ENCODE results near the gene TECPR2.

TECPR2 gene

DNA sequence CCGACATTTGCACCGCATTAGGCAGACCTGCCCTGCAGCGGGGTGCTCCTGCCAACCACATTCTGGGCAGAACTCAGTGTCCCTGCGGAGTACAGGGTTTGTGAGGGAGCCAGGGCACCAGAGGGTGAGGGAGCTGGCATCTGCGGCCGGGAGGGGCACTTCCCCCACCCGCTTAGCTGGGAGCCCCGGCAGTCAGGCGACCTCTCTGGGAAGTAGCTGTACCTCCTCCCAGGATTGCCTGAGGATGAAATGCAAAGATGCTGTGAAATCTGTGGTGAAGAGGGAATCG is 88.3 kb downstream of the TECPR2 start:
- H3F3A ChIP-seq (ENCODE audit: control insufficient read depth, insufficient read depth): no peaks in the 10 kb centered on the region
- TF ChIP-seq, protein P1, sequence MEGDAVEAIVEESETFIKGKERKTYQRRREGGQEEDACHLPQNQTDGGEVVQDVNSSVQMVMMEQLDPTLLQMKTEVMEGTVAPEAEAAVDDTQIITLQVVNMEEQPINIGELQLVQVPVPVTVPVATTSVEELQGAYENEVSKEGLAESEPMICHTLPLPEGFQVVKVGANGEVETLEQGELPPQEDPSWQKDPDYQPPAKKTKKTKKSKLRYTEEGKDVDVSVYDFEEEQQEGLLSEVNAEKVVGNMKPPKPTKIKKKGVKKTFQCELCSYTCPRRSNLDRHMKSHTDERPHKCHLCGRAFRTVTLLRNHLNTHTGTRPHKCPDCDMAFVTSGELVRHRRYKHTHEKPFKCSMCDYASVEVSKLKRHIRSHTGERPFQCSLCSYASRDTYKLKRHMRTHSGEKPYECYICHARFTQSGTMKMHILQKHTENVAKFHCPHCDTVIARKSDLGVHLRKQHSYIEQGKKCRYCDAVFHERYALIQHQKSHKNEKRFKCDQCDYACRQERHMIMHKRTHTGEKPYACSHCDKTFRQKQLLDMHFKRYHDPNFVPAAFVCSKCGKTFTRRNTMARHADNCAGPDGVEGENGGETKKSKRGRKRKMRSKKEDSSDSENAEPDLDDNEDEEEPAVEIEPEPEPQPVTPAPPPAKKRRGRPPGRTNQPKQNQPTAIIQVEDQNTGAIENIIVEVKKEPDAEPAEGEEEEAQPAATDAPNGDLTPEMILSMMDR (IDR thresholded peaks at IDR 0.05; ENCODE audit: low read depth, low read length, poor library complexity, severe bottlenecking): no peak
- TF ChIP-seq EZH2phosphoT487 (IDR thresholded peaks at IDR 0.05; ENCODE audit: borderline replicate concordance, low read length): no peak
- H3K27me3 ChIP-seq (ENCODE audit: control insufficient read depth, low read length): no peaks in the 10 kb centered on the region
- no peaks in the 10 kb centered on the region for H3K9me3 ChIP-seq (ENCODE audit: control insufficient read depth, insufficient read depth, low read length)
- H4K20me1 ChIP-seq (ENCODE audit: control insufficient read depth, insufficient read depth, low read depth, low read length): no peaks in the 10 kb centered on the region
- no peaks in the 10 kb centered on the region for H3K9me2 ChIP-seq (replicated peaks; ENCODE audit: control insufficient read depth, low read length)
- H3K4me2 ChIP-seq (ENCODE audit: low read length): no peak overlapping the region
- H3K27ac ChIP-seq (ENCODE audit: low read depth, low read length): no peak overlapping the region
- no peaks in the 10 kb centered on the region for H3K79me2 ChIP-seq (ENCODE audit: control insufficient read depth, low read length)
- no peaks in the 10 kb centered on the region for H3K4me1 ChIP-seq (ENCODE audit: control insufficient read depth, low read length)
- no peak overlapping the region for H3K4me3 ChIP-seq (ENCODE audit: low read length)
- H3K36me3 ChIP-seq (ENCODE audit: control insufficient read depth, low read length): peaks cover 12% of the 10 kb centered on the region

DNA sequence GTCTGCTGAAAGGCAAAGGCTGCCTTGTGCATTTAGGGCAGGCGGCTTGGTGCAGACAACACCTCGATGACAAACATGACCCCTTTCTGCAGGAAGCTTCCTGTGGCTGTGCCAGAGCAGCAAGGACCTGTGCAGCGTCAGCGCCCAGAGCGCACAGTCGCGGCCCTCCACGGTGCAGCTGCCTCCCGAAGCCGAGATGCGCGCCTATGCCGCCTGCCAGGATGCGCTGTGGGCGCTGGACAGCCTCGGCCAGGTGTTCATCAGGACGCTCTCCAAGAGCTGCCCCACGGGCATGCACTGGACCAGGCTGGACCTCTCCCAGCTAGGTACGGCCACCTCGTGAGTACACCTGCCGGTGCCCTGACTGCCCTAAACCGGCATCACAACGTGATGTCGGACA is 89.6 kb downstream of the TECPR2 start:
- Histone ChIP-seq H3K27ac (ENCODE audit: low read depth, low read length) (no peak overlapping the region), H3K4me1 (ENCODE audit: control insufficient read depth, low read length) (no peaks in the 10 kb centered on the region)

DNA sequence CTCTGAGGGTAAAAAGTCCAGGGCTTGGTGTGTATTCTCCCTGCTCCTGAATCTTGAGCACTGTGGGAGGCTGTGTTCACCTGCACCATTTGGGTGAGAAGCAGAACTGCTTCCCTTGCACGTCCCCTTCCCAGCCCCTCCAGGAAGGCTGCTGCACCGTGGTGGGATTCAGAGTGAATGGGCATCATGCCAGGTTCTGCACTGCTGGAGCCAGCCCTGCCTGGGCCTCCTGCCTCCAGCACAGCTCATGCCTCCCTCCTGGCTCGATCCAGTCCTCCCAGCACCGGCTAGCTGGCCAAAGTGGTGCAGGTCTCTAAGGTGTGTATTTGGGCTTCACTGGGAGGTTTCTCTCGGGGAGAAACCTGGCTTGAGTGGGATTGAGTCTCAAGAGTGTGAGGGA is 92.0 kb downstream of the TECPR2 start:
- H3K4me1 ChIP-seq (ENCODE audit: control insufficient read depth, low read length): no peaks in the 10 kb centered on the region
- H3K4me3 ChIP-seq (ENCODE audit: low read length): no peak overlapping the region
- H3K27me3 ChIP-seq (ENCODE audit: control insufficient read depth, low read length): no peaks in the 10 kb centered on the region
- H3K79me2 ChIP-seq (ENCODE audit: control insufficient read depth, low read length): no peaks in the 10 kb centered on the region
- H4K20me1 ChIP-seq (ENCODE audit: control insufficient read depth, insufficient read depth, low read depth, low read length): no peaks in the 10 kb centered on the region
- no peaks in the 10 kb centered on the region for H3F3A ChIP-seq (ENCODE audit: control insufficient read depth, insufficient read depth)
- no peaks in the 10 kb centered on the region for H3K9me2 ChIP-seq (replicated peaks; ENCODE audit: control insufficient read depth, low read length)
- no peak overlapping the region for H3K4me2 ChIP-seq (ENCODE audit: low read length)
- TF ChIP-seq EZH2phosphoT487 (IDR thresholded peaks at IDR 0.05; ENCODE audit: borderline replicate concordance, low read length): no peak
- TF ChIP-seq, protein P1 (IDR thresholded peaks at IDR 0.05; ENCODE audit: low read depth, low read length, poor library complexity, severe bottlenecking): no peak
- no peak overlapping the region for H3K27ac ChIP-seq (ENCODE audit: low read depth, low read length)
- H3K9me3 ChIP-seq (ENCODE audit: control insufficient read depth, insufficient read depth, low read length): no peaks in the 10 kb centered on the region
- H3K36me3 ChIP-seq (ENCODE audit: control insufficient read depth, low read length): peaks cover 9% of the 10 kb centered on the region

More for the DNA sequence above, 89.6 kb downstream of the TECPR2 start:
- Histone ChIP-seq H4K20me1 (ENCODE audit: control insufficient read depth, insufficient read depth, low read depth, low read length) (no peaks in the 10 kb centered on the region), H3K27me3 (ENCODE audit: control insufficient read depth, low read length) (no peaks in the 10 kb centered on the region), H3K9me3 (ENCODE audit: control insufficient read depth, insufficient read depth, low read length) (no peaks in the 10 kb centered on the region), H3K79me2 (ENCODE audit: control insufficient read depth, low read length) (no peaks in the 10 kb centered on the region), H3F3A (ENCODE audit: control insufficient read depth, insufficient read depth) (no peaks in the 10 kb centered on the region), H3K9me2 (replicated peaks; ENCODE audit: control insufficient read depth, low read length) (no peaks in the 10 kb centered on the region), H3K36me3 (ENCODE audit: control insufficient read depth, low read length) (peaks cover 12% of the 10 kb centered on the region), H3K4me2 (ENCODE audit: low read length) (no peak overlapping the region), H3K4me3 (ENCODE audit: low read length) (no peak overlapping the region)
- no peak for TF ChIP-seq EZH2phosphoT487 (IDR thresholded peaks at IDR 0.05; ENCODE audit: borderline replicate concordance, low read length)
- TF ChIP-seq, protein P1 (IDR thresholded peaks at IDR 0.05; ENCODE audit: low read depth, low read length, poor library complexity, severe bottlenecking): no peak

DNA sequence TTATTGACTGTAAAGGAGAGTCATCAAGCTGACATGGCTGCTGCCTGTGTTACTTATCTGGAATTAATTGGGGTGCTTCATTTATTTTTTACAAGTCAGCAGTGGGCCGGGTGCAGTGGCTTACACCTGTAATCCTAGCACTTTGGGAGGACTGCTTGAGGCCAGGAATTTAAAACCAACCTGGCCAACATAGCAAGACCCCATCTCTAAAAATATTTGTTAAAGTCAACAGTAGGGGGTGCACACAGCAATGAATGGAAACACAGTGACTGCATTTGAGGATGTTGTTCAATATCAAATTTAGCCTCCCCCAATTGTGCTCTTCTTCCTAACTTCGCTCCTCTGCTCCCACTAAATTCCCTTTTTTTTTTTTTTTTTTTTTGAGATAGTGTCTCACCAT is 94.8 kb downstream of the TECPR2 start:
- no peaks in the 10 kb centered on the region for H3K36me3 ChIP-seq (ENCODE audit: control insufficient read depth, low read length)
- no peaks in the 10 kb centered on the region for H3K9me2 ChIP-seq (replicated peaks; ENCODE audit: control insufficient read depth, low read length)
- no peaks in the 10 kb centered on the region for H4K20me1 ChIP-seq (ENCODE audit: control insufficient read depth, insufficient read depth, low read depth, low read length)
- no peaks in the 10 kb centered on the region for H3K4me1 ChIP-seq (ENCODE audit: control insufficient read depth, low read length)
- no peaks in the 10 kb centered on the region for H3K9me3 ChIP-seq (ENCODE audit: control insufficient read depth, insufficient read depth, low read length)
- no peak overlapping the region for H3K27ac ChIP-seq (ENCODE audit: low read depth, low read length)
- no peak overlapping the region for H3K4me2 ChIP-seq (ENCODE audit: low read length)
- H3F3A ChIP-seq (ENCODE audit: control insufficient read depth, insufficient read depth): no peaks in the 10 kb centered on the region
- no peaks in the 10 kb centered on the region for H3K79me2 ChIP-seq (ENCODE audit: control insufficient read depth, low read length)
- TF ChIP-seq EZH2phosphoT487 (IDR thresholded peaks at IDR 0.05; ENCODE audit: borderline replicate concordance, low read length): no peak
- TF ChIP-seq, protein P1 (IDR thresholded peaks at IDR 0.05; ENCODE audit: low read depth, low read length, poor library complexity, severe bottlenecking): peak; percentile 24
- no peaks in the 10 kb centered on the region for H3K27me3 ChIP-seq (ENCODE audit: control insufficient read depth, low read length)
- no peak overlapping the region for H3K4me3 ChIP-seq (ENCODE audit: low read length)

All from DOHH2 (cell line).